ENCODE measurements around the gene KLHL11.

DNA sequence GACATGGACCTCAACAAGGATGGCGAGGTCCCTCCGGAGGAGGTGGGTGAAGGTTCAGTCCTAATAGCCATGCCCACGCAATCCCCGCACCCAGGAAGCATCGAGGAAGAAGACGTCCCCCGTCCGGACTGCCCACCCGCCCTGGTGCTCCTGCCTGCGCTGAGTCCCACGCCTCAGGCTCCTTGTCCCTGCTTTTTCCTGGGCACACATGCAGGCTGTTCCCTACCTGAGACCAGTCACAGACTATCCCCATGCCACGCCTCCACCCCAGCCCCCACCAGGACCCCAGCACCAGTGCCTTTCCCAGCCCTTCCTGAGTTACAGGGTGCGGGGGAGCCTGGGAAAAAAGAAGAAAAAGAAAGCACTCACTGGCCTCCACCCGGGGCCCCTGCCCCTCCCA lies 43.4 kb downstream of the KLHL11 start:
- TF ChIP-seq FOXA1 (IDR thresholded peaks at IDR 0.05) = no peak
- no peak for TF ChIP-seq SP1 (IDR thresholded peaks at IDR 0.05)
- TF ChIP-seq BHLHE40 (IDR thresholded peaks at IDR 0.05; ENCODE audit: borderline replicate concordance) = no peak
- TF ChIP-seq SUZ12 (IDR thresholded peaks at IDR 0.05) = no peak
- no peak for TF ChIP-seq LEF1 (IDR thresholded peaks at IDR 0.05; ENCODE audit: borderline replicate concordance)
- TF ChIP-seq FOXM1 (IDR thresholded peaks at IDR 0.05; ENCODE audit: borderline replicate concordance) = no peak
- TF ChIP-seq NFRKB (IDR thresholded peaks at IDR 0.05) = no peak
- TF ChIP-seq TARDBP (IDR thresholded peaks at IDR 0.05) = no peak
- TF ChIP-seq ARNT (IDR thresholded peaks at IDR 0.05) = no peak
- no peak for TF ChIP-seq HDGF (IDR thresholded peaks at IDR 0.05; ENCODE audit: borderline replicate concordance)
- no peak for TF ChIP-seq ELF4 (IDR thresholded peaks at IDR 0.05)
- TF ChIP-seq L3MBTL2 (conservative IDR thresholded peaks at IDR 0.05) = no peak

Measured in HEK293T (cell line).